WTC11 (cell line): ENCODE results near the gene DMPK. TPM values are rescaled to one million over a fixed set of nuclear protein-coding genes. Genes with fewer than 3 reads are reported as not detected.

Experiments
- ATAC-seq: fragments of 200-7000 bp; cut with Tn5 transposase; 2 replicates; pipeline ENCODE4 v1.10.0; 2021; ENCODE audit warnings: mild to moderate bottlenecking, moderate library complexity
- CTCF ChIA-PET: fragments of 300-600 bp; sonication (Branson Sonifier 250); formaldehyde crosslinking; loops from one replicate; lab custom pipeline; 2021; ENCODE audit warnings: antibody characterized with exemption; lab: Charles Lee
- POLR2A ChIA-PET: fragments of 350-600 bp; sonication (Branson Sonifier 250); formaldehyde crosslinking; loops from one replicate; lab custom pipeline; 2021; ENCODE audit warnings: antibody characterized with exemption; lab: Charles Lee
- DNase-seq: peaks from one replicate; pipeline ENCODE4 v3.0.0; 2021; ENCODE audit warnings: low spot score
- H3K27ac Mint-ChIP-seq: 2 replicates; pipeline ENCODE4 v1.8.0; 2021; ENCODE audit warnings: mixed read lengths
- H3K27me3 Mint-ChIP-seq: 2 replicates; pipeline ENCODE4 v1.8.0; 2021; ENCODE audit warnings: low read depth, mild to moderate bottlenecking, moderate library complexity, mixed read lengths
- H3K36me3 Mint-ChIP-seq: 2 replicates; pipeline ENCODE4 v1.8.0; 2021; ENCODE audit warnings: mixed read lengths
- H3K4me1 Mint-ChIP-seq: 2 replicates; pipeline ENCODE4 v1.8.0; 2022; ENCODE audit warnings: mixed read lengths
- H3K4me3 Mint-ChIP-seq: 2 replicates; pipeline ENCODE4 v1.8.0; 2021; ENCODE audit warnings: mild to moderate bottlenecking, moderate library complexity, mixed read lengths
- H3K9me3 Mint-ChIP-seq: 2 replicates; pipeline ENCODE4 v1.8.0; 2021; ENCODE audit warnings: mixed read lengths
- CREM ChIP-seq: sonication (generic); formaldehyde crosslinking; IDR thresholded peaks from 2 replicates; pipeline ENCODE4 v1.8.1; 2022; ENCODE audit warnings: mild to moderate bottlenecking, missing genetic modification reagents, moderate library complexity
- GRHL2 ChIP-seq: fragments of 250-450 bp; sonication (Bioruptor Pico); IDR thresholded peaks from 2 replicates; pipeline ENCODE4 v1.8.0; 2022; ENCODE audit warnings: mild to moderate bottlenecking, moderate library complexity; ENCODE audit not compliant: insufficient replicate concordance, severe bottlenecking
- JAZF1 ChIP-seq: fragments of 250-450 bp; sonication (Bioruptor Pico); IDR thresholded peaks from 2 replicates; pipeline ENCODE4 v1.9.0; 2021; ENCODE audit warnings: moderate library complexity, mild to moderate bottlenecking, inconsistent platforms
- KAT7 ChIP-seq: sonication (generic); formaldehyde crosslinking; IDR thresholded peaks from 2 replicates; pipeline ENCODE4 v1.8.1; 2023; ENCODE audit warnings: missing genetic modification reagents, mild to moderate bottlenecking, borderline replicate concordance
- NFE2L1 ChIP-seq: sonication (generic); formaldehyde crosslinking; IDR thresholded peaks from 2 replicates; pipeline ENCODE4 v1.8.1; 2023; ENCODE audit warnings: missing genetic modification reagents
- NFYB ChIP-seq: sonication (generic); formaldehyde crosslinking; conservative IDR thresholded peaks from 2 replicates; pipeline ENCODE4 v1.8.0; 2022; ENCODE audit warnings: low read depth, missing genetic modification reagents
- NR1H2 ChIP-seq: sonication (generic); formaldehyde crosslinking; IDR thresholded peaks from 2 replicates; pipeline ENCODE4 v1.9.0; 2021; ENCODE audit warnings: mild to moderate bottlenecking, moderate library complexity, missing genetic modification reagents
- RELA ChIP-seq: sonication (generic); formaldehyde crosslinking; IDR thresholded peaks from 2 replicates; pipeline ENCODE4 v1.8.1; 2022; ENCODE audit warnings: missing genetic modification reagents, mild to moderate bottlenecking, borderline replicate concordance
- SMAD4 ChIP-seq: sonication (generic); formaldehyde crosslinking; IDR thresholded peaks from 2 replicates; pipeline ENCODE4 v1.8.0; 2022; ENCODE audit warnings: mild to moderate bottlenecking, missing genetic modification reagents
- SP1 ChIP-seq: sonication (generic); formaldehyde crosslinking; conservative IDR thresholded peaks from 2 replicates; pipeline ENCODE4 v1.8.1; 2022; ENCODE audit warnings: missing genetic modification reagents
- TEAD1 ChIP-seq: sonication (generic); formaldehyde crosslinking; IDR thresholded peaks from 2 replicates; pipeline ENCODE4 v1.8.0; 2022; ENCODE audit warnings: mild to moderate bottlenecking, missing genetic modification reagents
- ZNF219 ChIP-seq: sonication (generic); formaldehyde crosslinking; IDR thresholded peaks from 2 replicates; pipeline ENCODE4 v1.8.0; 2023; ENCODE audit warnings: missing genetic modification reagents, mild to moderate bottlenecking, borderline replicate concordance
- ZNF232 ChIP-seq: sonication (generic); formaldehyde crosslinking; IDR thresholded peaks from 2 replicates; pipeline ENCODE4 v1.8.0; 2022; ENCODE audit warnings: mild to moderate bottlenecking, missing genetic modification reagents
- ZNF416 ChIP-seq: fragments of 250-450 bp; sonication (Bioruptor Pico); IDR thresholded peaks from 2 replicates; pipeline ENCODE4 v1.9.0; 2021; ENCODE audit warnings: mild to moderate bottlenecking, inconsistent platforms
- ZNF671 ChIP-seq: fragments of 250-450 bp; sonication (Bioruptor Pico); IDR thresholded peaks from 2 replicates; pipeline ENCODE4 v1.8.0; 2021; ENCODE audit warnings: mild to moderate bottlenecking
- total RNA-seq: library from RNA; stranded (reverse); gene quantifications from 3 replicates; pipeline ENCODE4 v1.2.3, GENCODE V29; 2021
- TF ChIP-seq, protein P1 (sequence below): fragments of 250-450 bp; sonication (Bioruptor Pico); IDR thresholded peaks from 2 replicates; pipeline ENCODE4 v1.9.0; 2021; ENCODE audit warnings: moderate library complexity, mild to moderate bottlenecking, inconsistent platforms, borderline replicate concordance
- TF ChIP-seq, protein P2 (sequence below): sonication (generic); formaldehyde crosslinking; IDR thresholded peaks from 2 replicates; pipeline ENCODE4 v1.8.0; 2022; ENCODE audit warnings: mild to moderate bottlenecking, missing genetic modification reagents
- TF ChIP-seq, protein P3 (sequence below): sonication (generic); formaldehyde crosslinking; IDR thresholded peaks from 2 replicates; pipeline ENCODE4 v1.8.0; 2022; ENCODE audit warnings: mild to moderate bottlenecking, missing genetic modification reagents
- TF ChIP-seq, protein P4 (sequence below): sonication (generic); formaldehyde crosslinking; IDR thresholded peaks from 2 replicates; pipeline ENCODE4 v1.8.1; 2022; ENCODE audit warnings: missing genetic modification reagents, borderline replicate concordance

DMPK gene
- total RNA-seq, 1 experiment from 2014 or later, result 42.7 TPM

DNA sequence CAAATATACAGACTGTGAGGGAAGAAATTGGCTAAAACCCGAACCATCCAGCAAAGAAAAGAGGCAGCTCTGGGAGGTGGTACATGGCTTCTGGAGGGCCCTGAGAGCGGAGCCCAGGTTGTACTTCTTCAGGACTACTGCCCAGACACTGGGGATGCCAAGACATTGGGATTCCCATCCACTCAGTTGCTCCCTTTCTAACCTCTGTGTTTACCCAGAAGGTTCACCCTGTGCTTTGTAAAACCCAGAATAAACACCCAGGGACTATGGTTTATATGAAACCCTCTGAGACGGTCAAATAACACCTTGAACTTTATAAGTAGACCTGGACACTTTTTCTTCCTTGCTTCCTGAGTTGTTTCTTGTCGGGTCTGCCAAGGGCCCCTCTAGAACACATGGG lies 39.3 kb downstream of the DMPK start:
- ATAC-seq (no peak), DNase-seq (no peak)
- TF ChIP-seq ZNF671 (CRISPR knock-in tag) (no peak), TEAD1 (CRISPR knock-in tag) (no peak), JAZF1 (CRISPR knock-in tag) (no peak), NR1H2 (CRISPR knock-in tag) (no peak), RELA (no peak), ZNF232 (CRISPR knock-in tag) (no peak), CREM (CRISPR knock-in tag) (no peak), SMAD4 (CRISPR knock-in tag) (no peak), ZNF219 (no peak), NFYB (CRISPR knock-in tag) (no peak), SP1 (CRISPR knock-in tag) (no peak), KAT7 (CRISPR knock-in tag) (no peak), ZNF416 (CRISPR knock-in tag) (no peak), NFE2L1 (CRISPR knock-in tag) (no peak), GRHL2 (CRISPR knock-in tag) (no peak)
- TF ChIP-seq, protein P1, sequence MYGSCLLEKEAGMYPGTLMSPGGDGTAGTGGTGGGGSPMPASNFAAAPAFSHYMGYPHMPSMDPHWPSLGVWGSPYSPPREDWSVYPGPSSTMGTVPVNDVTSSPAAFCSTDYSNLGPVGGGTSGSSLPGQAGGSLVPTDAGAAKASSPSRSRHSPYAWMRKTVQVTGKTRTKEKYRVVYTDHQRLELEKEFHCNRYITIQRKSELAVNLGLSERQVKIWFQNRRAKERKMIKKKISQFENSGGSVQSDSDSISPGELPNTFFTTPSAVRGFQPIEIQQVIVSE (CRISPR knock-in tag), result no peak
- TF ChIP-seq, protein P2, sequence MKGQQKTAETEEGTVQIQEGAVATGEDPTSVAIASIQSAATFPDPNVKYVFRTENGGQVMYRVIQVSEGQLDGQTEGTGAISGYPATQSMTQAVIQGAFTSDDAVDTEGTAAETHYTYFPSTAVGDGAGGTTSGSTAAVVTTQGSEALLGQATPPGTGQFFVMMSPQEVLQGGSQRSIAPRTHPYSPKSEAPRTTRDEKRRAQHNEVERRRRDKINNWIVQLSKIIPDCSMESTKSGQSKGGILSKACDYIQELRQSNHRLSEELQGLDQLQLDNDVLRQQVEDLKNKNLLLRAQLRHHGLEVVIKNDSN (CRISPR knock-in tag), result no peak
- TF ChIP-seq, protein P3, sequence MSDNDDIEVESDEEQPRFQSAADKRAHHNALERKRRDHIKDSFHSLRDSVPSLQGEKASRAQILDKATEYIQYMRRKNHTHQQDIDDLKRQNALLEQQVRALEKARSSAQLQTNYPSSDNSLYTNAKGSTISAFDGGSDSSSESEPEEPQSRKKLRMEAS, result no peak
- TF ChIP-seq, protein P4, sequence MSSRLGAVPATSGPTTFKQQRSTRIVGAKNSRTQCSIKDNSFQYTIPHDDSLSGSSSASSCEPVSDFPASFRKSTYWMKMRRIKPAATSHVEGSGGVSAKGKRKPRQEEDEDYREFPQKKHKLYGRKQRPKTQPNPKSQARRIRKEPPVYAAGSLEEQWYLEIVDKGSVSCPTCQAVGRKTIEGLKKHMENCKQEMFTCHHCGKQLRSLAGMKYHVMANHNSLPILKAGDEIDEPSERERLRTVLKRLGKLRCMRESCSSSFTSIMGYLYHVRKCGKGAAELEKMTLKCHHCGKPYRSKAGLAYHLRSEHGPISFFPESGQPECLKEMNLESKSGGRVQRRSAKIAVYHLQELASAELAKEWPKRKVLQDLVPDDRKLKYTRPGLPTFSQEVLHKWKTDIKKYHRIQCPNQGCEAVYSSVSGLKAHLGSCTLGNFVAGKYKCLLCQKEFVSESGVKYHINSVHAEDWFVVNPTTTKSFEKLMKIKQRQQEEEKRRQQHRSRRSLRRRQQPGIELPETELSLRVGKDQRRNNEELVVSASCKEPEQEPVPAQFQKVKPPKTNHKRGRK (CRISPR knock-in tag), result no peak
- POLR2A ChIA-PET, result no interaction called here
- Mint-ChIP-seq H3K27me3 (peaks cover 36% of the 10 kb centered on the region), H3K27ac (no peak overlapping the region), H3K4me3 (no peak overlapping the region), H3K9me3 (no peaks in the 10 kb centered on the region), H3K4me1 (no peaks in the 10 kb centered on the region), H3K36me3 (no peaks in the 10 kb centered on the region)
- CTCF ChIA-PET, result interaction anchor here (1.1 to 1.5 kb wide), 6 partner anchors 9 to 50 kb away, joined by 3 to 5 read pairs (median 4); partner anchors contain the start of genes QPCTL and SIX5

DNA sequence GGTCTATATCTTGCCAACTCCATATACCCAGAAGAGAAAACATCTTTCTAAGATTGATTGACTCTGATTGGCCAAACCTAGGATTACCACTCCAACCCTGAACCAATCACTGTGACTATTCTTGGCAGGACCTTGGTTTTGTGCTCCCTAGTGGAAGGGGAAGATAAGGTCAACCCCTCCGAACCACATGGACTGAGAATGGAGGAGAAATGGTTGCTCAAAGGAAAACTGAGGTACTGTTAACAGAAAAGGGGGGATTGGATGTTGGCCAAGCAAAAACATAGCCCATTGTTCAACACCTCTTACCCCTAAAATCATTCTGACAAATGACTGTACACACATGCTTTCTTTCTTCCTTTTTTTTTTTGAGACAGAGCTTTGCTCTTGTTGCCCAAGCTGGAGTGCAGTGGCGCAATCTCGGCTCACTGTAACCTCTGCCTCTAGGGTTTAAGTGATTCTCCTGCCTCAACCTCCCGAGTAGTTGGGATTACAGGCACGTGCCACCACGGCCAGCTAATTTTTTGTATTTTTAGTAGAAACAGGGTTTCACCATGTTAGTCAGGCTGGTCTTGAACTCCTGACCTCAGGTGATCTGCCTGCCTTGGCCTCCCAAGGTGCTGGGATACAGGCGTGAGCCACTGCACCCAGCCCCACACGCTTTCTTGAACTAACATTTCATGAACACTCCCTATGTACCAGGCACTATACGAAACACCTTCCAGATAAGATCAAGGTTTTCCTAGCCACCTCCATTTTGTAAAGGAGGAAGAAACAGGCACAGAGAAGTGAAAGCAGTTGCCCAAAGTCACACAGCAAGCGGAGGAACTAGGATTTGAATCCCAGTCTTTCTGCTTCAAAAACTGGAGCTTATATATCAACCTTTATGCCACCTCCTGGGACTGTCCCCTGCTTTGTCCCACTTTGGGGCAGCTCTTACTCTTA lies 42.5 kb downstream of the DMPK start:
- TF ChIP-seq NFYB (CRISPR knock-in tag) (peak; percentile 48), JAZF1 (CRISPR knock-in tag) (no peak), ZNF416 (CRISPR knock-in tag) (no peak)
- Mint-ChIP-seq H3K36me3 (no peaks in the 10 kb centered on the region), H3K27ac (no peak overlapping the region), H3K4me3 (no peak overlapping the region), H3K9me3 (no peaks in the 10 kb centered on the region), H3K27me3 (peaks cover 25% of the 10 kb centered on the region), H3K4me1 (no peaks in the 10 kb centered on the region)
- DNase-seq (no peak), ATAC-seq (peak; percentile 71)
- POLR2A ChIA-PET, result no interaction called here
- CTCF ChIA-PET, result interaction anchor here (1.0 to 1.5 kb wide), 2 partner anchors 14 to 39 kb away, joined by 4 read pairs; no protein-coding TSS in a partner anchor
